ENCODE measurements around the gene KLHL11.

The KLHL11 gene

DNA sequence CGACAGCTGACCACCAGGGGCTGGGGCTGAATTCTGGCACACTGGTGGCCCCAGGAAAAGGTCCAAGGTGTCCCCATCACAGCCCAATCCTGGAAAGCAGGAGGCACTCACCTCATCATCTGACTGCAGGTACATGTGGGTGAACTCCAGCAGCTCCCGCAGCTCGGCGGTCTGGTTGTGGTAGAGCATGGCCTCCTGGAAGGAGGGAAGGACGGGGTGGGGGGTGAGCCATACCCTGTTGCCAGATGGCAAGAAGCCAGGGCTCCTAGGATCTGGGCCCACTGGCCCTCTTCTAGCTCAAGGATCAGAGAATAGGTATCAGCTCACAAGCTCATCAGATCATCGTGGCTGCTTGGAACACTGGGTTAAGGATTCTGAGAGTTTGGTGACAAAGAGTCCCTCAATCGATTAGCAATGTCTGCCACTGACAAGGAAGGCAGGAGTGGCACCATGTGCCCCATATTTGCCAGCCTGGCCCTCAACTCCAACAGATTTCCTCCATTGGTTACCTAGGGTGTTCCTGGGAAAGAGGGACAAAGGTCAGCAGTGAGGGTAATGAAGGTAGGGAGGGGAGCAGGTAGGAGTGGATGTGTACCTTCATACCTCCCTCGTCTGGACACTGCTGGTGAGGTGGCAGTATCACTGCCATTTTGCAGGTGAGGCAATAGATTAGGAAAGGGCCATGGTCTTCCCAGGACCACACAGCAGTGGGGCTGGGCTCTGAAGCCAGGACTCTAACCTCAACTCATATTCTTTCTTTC, 58.4 kb downstream of the KLHL11 start:
- no peak for DNase-seq (ENCODE audit: low read depth)

Data from CMK (cell line).